Endodermal cell (in vitro differentiated cells): ENCODE data around the gene EDN2. TPM values are rescaled to one million over a fixed set of nuclear protein-coding genes. Genes with fewer than 3 reads are reported as not detected.

Source experiments
- DNase-seq: peaks from one replicate; pipeline ENCODE4 v3.0.0-alpha.2; 2017
- H3K27ac ChIP-seq: 2 replicates; pipeline ENCODE4 v1.5.1; 2013; ENCODE audit warnings: mild to moderate bottlenecking, low read depth, low read length, moderate library complexity
- H3K27me3 ChIP-seq: 2 replicates; pipeline ENCODE4 v1.6.1; 2013; ENCODE audit warnings: mild to moderate bottlenecking, low read length, moderate library complexity; ENCODE audit not compliant: insufficient read depth, control insufficient read depth, poor library complexity, severe bottlenecking
- H3K36me3 ChIP-seq: 2 replicates; pipeline ENCODE4 v1.7.0; 2013; ENCODE audit warnings: mild to moderate bottlenecking, low read length, moderate library complexity; ENCODE audit not compliant: control insufficient read depth, insufficient read depth
- H3K4me1 ChIP-seq: one replicate; pipeline ENCODE4 v1.7.0; 2013; ENCODE audit warnings: low read length; ENCODE audit not compliant: control insufficient read depth, insufficient read depth
- H3K4me3 ChIP-seq: 2 replicates; pipeline ENCODE4 v1.5.1; 2013; ENCODE audit warnings: mild to moderate bottlenecking, low read length, moderate library complexity
- H3K9ac ChIP-seq: 2 replicates; pipeline ENCODE4 v1.6.1; 2013; ENCODE audit warnings: mild to moderate bottlenecking, low read length, moderate library complexity; ENCODE audit not compliant: poor library complexity, severe bottlenecking; ENCODE audit errors: extremely low read depth
- H3K9me3 ChIP-seq: 2 replicates; pipeline ENCODE4 v1.6.1; 2013; ENCODE audit warnings: mild to moderate bottlenecking, low read length, moderate library complexity; ENCODE audit not compliant: control insufficient read depth
- H3K27ac Mint-ChIP-seq: 2 replicates; pipeline ENCODE4 v1.8.0; 2020; ENCODE audit warnings: mixed read lengths
- H3K27me3 Mint-ChIP-seq: 2 replicates; pipeline ENCODE4 v1.8.0; 2021; ENCODE audit warnings: mild to moderate bottlenecking, mixed read lengths; ENCODE audit not compliant: insufficient read depth
- H3K36me3 Mint-ChIP-seq: 2 replicates; pipeline ENCODE4 v1.8.0; 2020; ENCODE audit warnings: low read depth, mixed read lengths
- H3K4me1 Mint-ChIP-seq: 2 replicates; pipeline ENCODE4 v1.8.0; 2020; ENCODE audit warnings: mixed read lengths
- H3K4me3 Mint-ChIP-seq: 2 replicates; pipeline ENCODE4 v1.8.0; 2020; ENCODE audit warnings: mild to moderate bottlenecking, moderate library complexity, mixed read lengths
- H3K9me3 Mint-ChIP-seq: 2 replicates; pipeline ENCODE4 v1.8.0; 2020; ENCODE audit warnings: mild to moderate bottlenecking, mixed read lengths
- CTCF ChIP-seq: fragments of 200-600 bp; sonication (generic); conservative IDR thresholded peaks from 2 replicates; pipeline ENCODE4 v1.5.0; 2021; ENCODE audit warnings: antibody characterized with exemption, mild to moderate bottlenecking
- WGBS, 2 experiments: methylation state at CpG; one replicate each; pipeline versions ENCODE4 v1.1.5 to v1.1.7; 2013; ENCODE audit warnings: missing lambda C conversion rate in 2 of 2, mixed read lengths in 1 of 2; ENCODE audit not compliant: insufficient coverage in 1 of 2, insufficient read length in 1 of 2; 5-methylcytosine and 5-hydroxymethylcytosine counted together
- total RNA-seq, 2 donors: library from RNA; stranded (reverse); fragmentation: NEBNext Ultra II Directional in 1 of 2; extraction: Animal tissue kit (Norgen Biotek cat#: 25700) in 1 of 2; gene quantifications; 2 replicates in 1 of 2; 3 replicates in 1 of 2; pipeline ENCODE4 v1.2.1, GENCODE V29; 2021

EDN2 gene
- total RNA-seq, 2 donors from 2014 or later, result not detected

DNA sequence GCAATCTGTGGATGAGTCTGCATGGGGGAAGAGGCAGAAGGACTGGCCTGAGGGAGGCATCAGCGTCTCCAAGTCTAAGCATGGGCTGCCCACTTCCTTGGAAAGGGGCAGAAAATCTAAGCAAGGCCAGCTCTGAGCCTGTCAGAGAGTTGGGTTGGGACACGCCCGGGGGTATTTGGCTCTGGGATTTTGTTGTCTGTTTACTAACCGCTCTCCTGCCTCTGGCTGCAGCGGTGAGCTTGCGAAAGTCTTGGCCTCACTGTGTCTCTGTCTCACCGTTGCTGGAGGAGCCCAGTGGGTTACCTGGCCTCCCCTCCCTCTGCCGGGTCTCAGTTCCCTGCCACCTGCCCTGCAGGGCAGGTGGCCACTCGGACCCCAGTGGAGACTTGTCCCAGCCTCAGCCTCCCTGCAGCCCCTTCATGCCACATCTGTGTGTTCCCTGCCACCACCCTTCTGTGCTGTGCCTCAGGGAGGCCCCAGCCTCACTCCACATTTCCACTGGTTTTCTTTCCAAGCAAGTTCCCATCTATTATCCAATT is 33.7 kb downstream of the EDN2 start:
- Mint-ChIP-seq H3K36me3 (no peaks in the 10 kb centered on the region), H3K27ac (no peak overlapping the region), H3K27me3 (peaks cover 12% of the 10 kb centered on the region), H3K4me3 (no peak overlapping the region), H3K9me3 (no peaks in the 10 kb centered on the region), H3K4me1 (peaks cover 13% of the 10 kb centered on the region)
- WGBS, 2 experiments, result 83 to 85% methylated on average over 8 to 9 of the region's 9 CpGs
- Histone ChIP-seq H3K9me3 (no peaks in the 10 kb centered on the region), H3K4me1 (no peaks in the 10 kb centered on the region), H3K9ac (no peak overlapping the region), H3K27ac (no peak overlapping the region), H3K36me3 (no peaks in the 10 kb centered on the region), H3K4me3 (no peak overlapping the region), H3K27me3 (no peaks in the 10 kb centered on the region)
- no peak for TF ChIP-seq CTCF
- no peak for DNase-seq

DNA sequence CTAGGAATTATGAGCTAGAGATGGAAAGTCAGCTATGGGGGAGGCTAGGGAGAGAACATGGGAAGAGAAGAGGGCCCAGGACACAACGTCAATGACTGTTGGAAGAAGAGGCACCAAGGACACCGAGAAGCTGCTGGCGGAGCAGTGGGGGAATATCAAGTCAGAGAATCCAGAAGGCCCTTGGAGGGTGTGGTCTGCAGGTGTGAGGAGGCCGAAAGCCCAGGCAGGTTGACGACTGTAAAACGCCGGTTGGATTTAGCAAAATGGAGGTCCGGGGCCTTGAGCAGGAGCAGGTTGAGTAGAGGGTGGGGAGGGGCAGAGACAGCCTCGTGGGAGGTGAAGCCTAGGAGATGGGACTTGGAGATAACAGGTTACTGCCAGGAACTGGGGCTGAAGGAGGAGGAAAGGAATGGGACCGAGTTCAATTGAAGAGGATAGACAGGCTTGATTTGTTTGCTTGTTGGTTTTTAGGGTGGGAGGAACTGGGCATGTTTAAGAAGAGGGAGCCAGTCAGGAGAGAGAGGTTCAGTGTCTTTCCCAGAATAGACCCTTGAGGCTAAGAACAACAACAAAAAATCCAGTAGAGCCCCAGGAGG is 35.1 kb downstream of the EDN2 start:
- Histone ChIP-seq H3K27ac (no peak overlapping the region), H3K4me1 (no peaks in the 10 kb centered on the region), H3K9me3 (peaks cover under 1% of the 10 kb centered on the region), H3K4me3 (no peak overlapping the region), H3K9ac (no peak overlapping the region), H3K36me3 (no peaks in the 10 kb centered on the region), H3K27me3 (no peaks in the 10 kb centered on the region)
- Mint-ChIP-seq H3K4me1 (peaks cover 13% of the 10 kb centered on the region), H3K9me3 (peaks cover 8% of the 10 kb centered on the region), H3K4me3 (no peak overlapping the region), H3K27ac (no peak overlapping the region), H3K36me3 (no peaks in the 10 kb centered on the region), H3K27me3 (peaks cover 11% of the 10 kb centered on the region)
- TF ChIP-seq CTCF, result no peak
- 84 to 90% methylated on average over 8 to 10 of the region's 10 CpGs for WGBS, 2 experiments
- DNase-seq, result no peak

DNA sequence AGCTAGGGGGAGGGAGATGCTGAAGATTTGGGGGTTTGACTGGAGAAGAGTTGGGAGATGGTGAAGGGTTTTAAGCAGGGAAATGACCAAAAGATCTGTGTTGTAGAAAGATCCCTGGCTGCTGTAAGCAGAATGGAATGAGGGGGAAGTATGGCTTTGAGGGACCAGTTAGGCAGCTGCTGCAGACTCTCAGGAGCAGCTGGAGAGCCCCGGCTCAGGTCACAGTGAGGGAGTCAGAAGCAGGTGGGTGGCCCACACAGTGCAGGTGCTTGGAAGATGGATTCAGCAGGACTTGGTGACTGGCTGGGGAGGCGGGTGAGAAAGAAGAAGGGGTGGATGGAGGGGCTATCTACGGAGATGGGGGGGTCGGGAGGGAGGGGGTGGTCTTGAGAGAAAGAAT is 35.7 kb downstream of the EDN2 start:
- TF ChIP-seq CTCF, result no peak
- peaks cover 10% of the 10 kb centered on the region for H3K9me3 Mint-ChIP-seq
- peaks cover 11% of the 10 kb centered on the region for H3K27me3 Mint-ChIP-seq
- Histone ChIP-seq H3K9me3 (peaks cover 6% of the 10 kb centered on the region), H3K27ac (no peak overlapping the region), H3K9ac (no peak overlapping the region), H3K36me3 (no peaks in the 10 kb centered on the region), H3K4me3 (no peak overlapping the region), H3K27me3 (no peaks in the 10 kb centered on the region), H3K4me1 (no peaks in the 10 kb centered on the region)
- no peak overlapping the region for H3K27ac Mint-ChIP-seq
- WGBS, 2 experiments, result 93 to 100% methylated on average over 2 to 4 of the region's 4 CpGs
- no peak for DNase-seq
- H3K4me3 Mint-ChIP-seq, result no peak overlapping the region
- peaks cover 13% of the 10 kb centered on the region for H3K4me1 Mint-ChIP-seq
- H3K36me3 Mint-ChIP-seq, result no peaks in the 10 kb centered on the region
